HG02642 (cell line): ENCODE data around the gene MPP1.
"Not testable (repeated sequence)": the region's sequence is repeated elsewhere in the genome, so short reads cannot be mapped to it uniquely, and the experiment has no call there.

ENCODE experiments used
- ATAC-seq: cut with Tn5 transposase; IDR thresholded peaks from one replicate; pipeline ENCODE4 v1.9.1; 2021; ENCODE audit warnings: mild to moderate bottlenecking; ENCODE audit not compliant: unreplicated experiment, poor library complexity

MPP1 gene

GRCh38 chrX:154804957-154805695, at the start of gene MPP1:
TSS of gene MPP1 (minus strand) at chrX:154805485. CDS start at chrX:154805373, 112 bp downstream.
- peak; percentile 98 for ATAC-seq

GRCh38 chrX:154850957-154851611, 45.8 kb upstream of the MPP1 start:
- no peak for ATAC-seq

GRCh38 chrX:154840856-154841255, 35.6 kb upstream of the MPP1 start:
- no peak for ATAC-seq

GRCh38 chrX:154836163-154836562, 30.9 kb upstream of the MPP1 start:
- ATAC-seq: no peak

- no peak for ATAC-seq
Observed at GRCh38 chrX:154834562-154834961, 29.3 kb upstream of the MPP1 start, which contains the start of gene SMIM9. TSS of gene SMIM9 (minus strand) at chrX:154834662. CDS start at chrX:154830856, 3,806 bp downstream.

GRCh38 chrX:154833746-154834274, 28.5 kb upstream of the MPP1 start:
- no peak for ATAC-seq

GRCh38 chrX:154829926-154830442, 24.7 kb upstream of the MPP1 start:
- no peak for ATAC-seq

GRCh38 chrX:154829134-154829533, 23.8 kb upstream of the MPP1 start:
- no peak for ATAC-seq

GRCh38 chrX:154828016-154828408, 22.7 kb upstream of the MPP1 start:
- no peak for ATAC-seq

GRCh38 chrX:154827194-154828015, 22.1 kb upstream of the MPP1 start:
- peak; percentile 95 for ATAC-seq

- not testable (repeated sequence) for ATAC-seq
Observed at GRCh38 chrX:154825586-154825985, 20.3 kb upstream of the MPP1 start.

GRCh38 chrX:154824638-154825037, 19.4 kb upstream of the MPP1 start:
- ATAC-seq: no peak

- ATAC-seq: no peak
Observed at GRCh38 chrX:154822029-154822428, 16.7 kb upstream of the MPP1 start.

- ATAC-seq: no peak
Observed at GRCh38 chrX:154821523-154821922, 16.2 kb upstream of the MPP1 start.

- no peak for ATAC-seq
Observed at GRCh38 chrX:154819771-154820341, 14.6 kb upstream of the MPP1 start.

- ATAC-seq: no peak
Observed at GRCh38 chrX:154818916-154819770, 13.9 kb upstream of the MPP1 start.

GRCh38 chrX:154817048-154817618, 11.8 kb upstream of the MPP1 start:
- ATAC-seq: not testable (repeated sequence)

- ATAC-seq: not testable (repeated sequence)
Observed at GRCh38 chrX:154816326-154816898, 11.1 kb upstream of the MPP1 start.
